GM18507 (cell line): ENCODE data around the gene NOS1AP.
"Not testable (repeated sequence)": the region's sequence is repeated elsewhere in the genome, so short reads cannot be mapped to it uniquely, and the experiment has no call there.

Source experiments
- DNase-seq: peaks from one replicate; pipeline ENCODE4 v3.0.0; 2011; ENCODE audit warnings: low read depth; ENCODE audit not compliant: insufficient read length; ENCODE audit errors: extremely low spot score
- FAIRE-seq: peaks from 2 replicates; lab custom pipeline; 2011; peaks lifted over from hg19 to GRCh38; lab: Jason Lieb, UNC

NOS1AP gene

DNA sequence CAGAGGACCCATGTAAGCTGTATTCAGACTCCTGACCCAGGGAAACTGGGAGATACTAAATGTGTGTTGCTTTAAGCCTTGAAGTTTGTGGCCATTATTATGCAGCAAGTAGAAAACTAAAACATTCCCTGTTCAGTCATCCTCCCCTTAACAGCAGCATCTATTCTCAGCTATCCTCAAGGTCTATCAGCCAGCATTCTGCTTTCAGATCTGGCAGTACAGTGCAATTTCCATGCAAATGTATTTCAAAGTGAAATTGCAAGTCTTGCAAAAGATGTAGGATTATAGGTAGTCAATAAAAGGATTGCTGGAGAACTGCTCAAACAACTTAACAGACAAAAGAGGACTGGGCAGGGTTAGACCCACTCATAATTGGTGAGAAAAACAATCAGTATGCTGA, 111.3 kb downstream of the NOS1AP start:
- FAIRE-seq (no peak), DNase-seq (no peak)

DNA sequence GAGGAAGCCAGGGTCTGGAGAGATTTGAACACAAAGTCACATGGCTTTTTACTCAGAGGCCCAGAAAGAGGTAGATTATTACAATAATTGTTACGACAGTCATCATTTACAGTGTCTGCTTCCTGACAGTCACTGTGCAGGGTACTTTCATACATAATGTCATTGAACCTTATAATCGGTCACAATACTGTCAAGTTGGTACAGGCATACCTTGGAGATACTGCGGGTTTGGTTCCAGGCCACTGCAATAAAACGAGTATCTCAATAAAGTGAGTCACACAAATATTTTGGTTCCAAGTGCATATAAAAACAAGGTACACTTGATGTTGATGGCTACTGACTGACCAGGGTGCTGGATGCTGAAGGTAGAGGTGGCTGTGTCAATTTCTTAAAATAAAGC, 112.6 kb downstream of the NOS1AP start:
- FAIRE-seq (no peak), DNase-seq (no peak)

DNA sequence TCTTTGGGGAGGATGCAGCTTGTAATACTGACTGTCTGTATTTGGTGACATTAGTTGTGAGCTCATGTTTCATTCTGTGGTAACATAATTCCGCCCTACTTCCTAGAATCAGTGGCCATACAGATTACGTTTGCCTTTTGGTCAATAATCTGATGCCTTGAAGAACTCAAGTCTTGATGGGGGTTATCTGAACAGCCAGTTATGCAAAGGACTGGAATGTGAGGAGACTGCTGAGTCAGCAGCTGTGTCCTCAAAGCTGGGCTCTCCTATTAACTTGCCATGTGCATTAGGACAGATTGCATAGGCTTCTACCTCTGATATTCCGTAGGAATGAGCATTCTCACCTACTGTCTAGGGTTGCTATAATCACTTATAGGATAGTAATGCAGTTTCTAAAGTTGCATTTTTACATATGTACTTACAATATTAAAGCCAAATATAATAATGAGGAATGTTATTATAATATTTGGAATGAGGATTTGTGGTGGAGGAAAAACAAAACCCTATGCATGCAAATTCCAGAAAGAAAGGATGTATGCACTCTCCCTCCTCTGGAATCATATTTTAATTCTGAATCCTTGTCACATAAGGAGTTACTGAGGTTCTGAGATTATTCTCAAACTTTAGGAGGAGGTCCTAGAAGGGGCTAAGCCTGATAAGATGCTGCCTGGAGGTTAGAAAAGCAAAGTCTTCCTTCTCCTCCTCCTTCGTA, 116.0 kb downstream of the NOS1AP start:
- no peak for FAIRE-seq
- DNase-seq = no peak

DNA sequence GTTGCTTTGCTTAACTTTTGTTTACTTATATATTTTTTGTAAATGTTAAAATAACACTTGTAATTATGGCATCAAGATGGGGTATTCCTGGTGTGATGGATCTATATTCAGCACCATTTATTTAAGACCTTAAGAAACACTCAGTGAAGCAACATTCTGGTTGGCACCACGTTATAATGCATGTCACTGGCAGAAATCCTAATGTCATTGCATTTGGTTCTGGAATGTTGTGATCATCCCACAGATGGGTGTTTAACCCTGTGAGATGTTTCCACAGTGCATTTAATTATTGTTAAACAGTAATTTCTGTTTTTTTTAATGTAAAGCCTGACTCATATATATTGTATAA, 116.5 kb downstream of the NOS1AP start:
- no peak for FAIRE-seq
- DNase-seq = no peak

DNA sequence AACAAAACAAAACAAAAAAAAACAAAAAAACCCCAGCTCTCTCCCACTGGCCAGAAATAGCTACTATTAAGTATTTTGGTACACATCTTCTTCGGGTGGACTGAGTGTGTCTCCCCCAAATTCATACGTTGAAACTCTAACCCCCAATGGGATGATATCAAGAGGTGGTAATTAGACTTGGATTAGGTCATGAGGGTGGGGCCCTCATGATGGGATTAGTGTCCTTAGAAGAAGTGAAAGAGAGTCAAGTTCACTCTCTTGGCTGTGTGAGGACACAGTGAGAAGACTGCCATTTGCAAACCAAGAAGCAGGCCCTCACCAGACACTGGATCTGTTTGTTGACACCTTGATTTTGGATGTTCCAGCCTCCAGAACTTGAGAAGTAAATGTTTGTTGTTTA, 116.9 kb downstream of the NOS1AP start:
- DNase-seq (no peak), FAIRE-seq (no peak)

DNA sequence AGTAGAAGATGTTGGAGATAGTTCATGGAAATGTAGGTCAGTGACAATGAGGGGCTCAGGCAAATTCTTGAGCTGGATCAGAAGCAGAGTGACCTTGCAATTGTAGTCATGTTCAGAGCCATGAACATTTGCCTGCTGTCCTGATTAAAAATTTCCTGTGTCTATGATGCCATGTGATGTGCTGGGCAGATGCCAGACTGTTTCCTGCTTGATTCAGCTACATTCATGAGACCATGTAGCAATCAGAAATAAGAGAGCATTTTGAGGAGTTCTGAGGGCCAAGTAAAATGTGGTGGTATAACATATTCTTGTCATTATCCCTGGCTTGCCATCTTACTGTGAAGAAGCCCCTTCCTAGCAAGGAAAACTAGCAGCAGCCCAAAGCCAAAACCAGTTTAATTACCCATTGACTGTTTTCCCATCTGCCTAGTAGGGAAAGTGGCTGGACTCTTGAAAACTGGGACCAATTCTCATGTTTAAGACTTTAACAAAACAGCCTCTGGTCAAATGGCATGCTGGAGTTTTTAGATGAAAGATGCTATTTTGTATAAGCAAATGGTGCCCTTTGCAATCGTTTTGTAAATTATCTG, 118.3 kb downstream of the NOS1AP start:
- FAIRE-seq = no peak
- no peak for DNase-seq

DNA sequence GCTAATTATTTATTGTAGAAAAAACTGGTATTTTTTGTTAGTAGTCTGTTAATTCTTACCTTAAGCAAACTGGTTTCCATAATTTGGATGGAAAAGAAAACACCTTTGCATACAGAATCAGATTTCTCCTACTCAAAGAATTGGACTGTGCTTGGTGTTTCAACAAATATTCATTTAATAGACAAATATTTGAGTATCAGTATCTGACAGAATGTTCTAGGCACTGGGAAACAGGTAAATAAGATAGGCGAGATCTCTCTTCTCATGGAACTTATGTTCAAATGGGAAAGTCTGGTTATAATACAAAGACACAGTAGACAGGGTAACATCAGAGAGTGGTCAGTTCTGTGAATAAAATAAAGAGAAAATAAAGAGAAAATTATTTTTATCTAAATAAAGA, 119.9 kb downstream of the NOS1AP start:
- FAIRE-seq = no peak
- no peak for DNase-seq

DNA sequence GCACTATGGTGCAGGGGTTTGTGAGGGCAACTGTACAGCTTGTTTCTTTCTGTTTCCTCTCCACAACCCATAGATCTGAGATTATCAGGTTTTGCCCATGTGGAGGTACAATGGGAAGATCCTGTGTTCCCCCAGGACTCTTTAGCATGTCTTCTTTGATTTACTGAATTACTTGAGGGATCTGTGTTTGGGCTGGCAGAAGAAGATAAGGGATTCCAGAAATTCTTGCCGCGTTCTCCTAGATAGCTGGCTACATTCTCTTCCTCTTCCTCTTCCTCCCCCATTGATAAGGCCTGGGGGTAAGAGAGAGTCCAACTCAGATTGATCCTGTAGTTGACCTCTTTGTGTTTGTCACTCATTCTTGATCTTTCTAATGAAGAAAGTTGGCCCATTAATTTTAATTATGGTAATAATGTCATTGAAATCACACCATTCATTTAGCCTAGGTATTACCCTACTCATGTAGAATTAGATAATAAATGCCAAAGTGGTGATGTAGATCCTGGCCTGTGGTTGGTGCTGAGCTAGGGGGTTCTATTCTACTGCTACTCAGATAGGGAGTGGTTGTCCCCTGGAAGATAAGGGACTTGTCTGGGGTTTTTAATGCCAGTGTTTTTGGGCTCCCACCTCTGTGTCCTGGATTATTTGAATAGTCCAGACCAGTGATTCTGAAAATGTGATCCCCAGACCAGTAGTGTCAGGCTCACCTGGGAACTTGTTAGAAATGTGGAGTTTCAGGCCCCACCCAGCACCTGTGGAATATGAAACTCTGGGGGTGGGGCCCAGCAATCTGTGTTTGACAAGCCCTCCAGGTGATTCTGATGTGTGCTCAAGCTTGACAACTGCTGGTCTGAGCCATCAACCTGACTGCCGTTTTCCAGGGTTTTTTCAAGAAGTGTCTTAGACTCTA, 122.2 kb downstream of the NOS1AP start:
- DNase-seq (no peak), FAIRE-seq (no peak)

DNA sequence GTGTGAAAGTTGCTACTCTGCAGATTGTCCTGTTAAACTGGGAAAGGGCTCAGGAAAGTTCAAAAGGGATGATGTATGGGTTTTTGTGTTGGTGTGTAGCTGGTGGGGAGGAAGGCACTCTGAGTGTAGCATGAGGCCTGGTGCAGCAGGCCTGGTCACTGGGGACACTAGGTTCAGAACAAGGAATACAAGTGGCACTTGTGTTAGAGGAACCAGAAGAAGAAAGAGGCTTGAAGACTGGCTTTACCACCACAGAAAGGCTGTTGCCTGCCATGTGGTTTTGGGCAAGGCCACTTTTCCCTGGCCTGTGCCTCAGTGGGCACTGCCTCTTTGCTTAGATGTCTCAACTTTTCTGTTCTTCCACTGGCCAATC, 122.8 kb downstream of the NOS1AP start:
- DNase-seq (no peak), FAIRE-seq (no peak)

DNA sequence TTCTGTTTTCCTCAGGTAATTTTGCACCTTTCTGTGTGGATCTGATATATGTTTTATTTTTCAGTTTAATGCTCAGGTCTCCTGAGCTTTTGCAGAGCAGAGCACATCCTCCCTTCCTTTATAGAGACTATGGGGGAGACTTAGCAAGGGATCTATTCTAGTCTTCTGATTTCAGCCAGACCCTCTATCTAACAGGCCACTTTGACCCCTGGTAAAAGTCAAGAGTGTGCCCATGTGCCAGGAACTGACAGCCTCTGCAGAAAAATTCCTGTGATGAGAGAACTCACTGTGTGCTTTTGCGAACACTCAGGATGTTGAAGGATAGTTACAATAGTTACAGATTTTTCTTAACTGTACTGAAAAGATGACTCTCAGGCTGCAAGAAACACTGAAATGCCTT, 123.3 kb downstream of the NOS1AP start:
- FAIRE-seq (no peak), DNase-seq (no peak)

DNA sequence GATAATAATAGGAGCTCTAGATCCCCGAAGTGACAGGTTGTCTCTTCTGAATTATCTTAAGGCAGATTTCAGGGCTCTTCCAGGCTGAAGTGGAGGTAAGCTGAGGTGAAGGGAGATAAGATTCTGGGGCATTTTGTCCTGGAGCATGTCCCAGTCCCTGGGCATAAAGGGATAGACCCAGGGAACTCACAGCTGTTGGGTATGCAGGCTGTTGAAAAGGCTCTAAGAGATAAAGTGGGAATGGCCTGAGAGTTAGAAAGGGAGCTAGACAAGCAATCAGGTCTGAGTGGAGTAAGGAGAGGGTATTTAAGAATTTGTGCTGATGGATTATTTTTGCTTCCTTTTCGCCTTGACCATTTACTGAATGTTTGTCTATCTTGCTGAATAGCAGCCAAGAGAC, 123.7 kb downstream of the NOS1AP start:
- FAIRE-seq (no peak), DNase-seq (no peak)

DNA sequence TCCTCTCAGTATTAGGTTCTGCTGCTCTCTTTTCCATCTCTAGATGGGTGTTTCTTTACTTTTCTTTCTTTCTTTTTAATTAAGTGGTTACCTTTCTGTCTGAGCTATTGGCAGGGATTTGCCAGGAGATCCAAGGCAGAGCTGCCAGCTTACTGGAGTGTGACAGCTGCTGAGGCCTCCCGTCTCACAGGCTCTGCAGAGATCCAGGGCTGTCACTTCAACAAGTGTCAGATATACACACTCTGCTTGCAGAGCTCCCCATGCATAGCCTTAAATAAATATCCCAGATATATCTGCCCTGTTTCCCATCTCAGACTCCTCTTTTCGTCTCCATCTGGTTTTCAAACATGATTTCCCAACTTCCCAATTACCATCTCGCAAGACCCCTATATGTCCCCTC, 124.3 kb downstream of the NOS1AP start:
- DNase-seq (no peak), FAIRE-seq (no peak)

DNA sequence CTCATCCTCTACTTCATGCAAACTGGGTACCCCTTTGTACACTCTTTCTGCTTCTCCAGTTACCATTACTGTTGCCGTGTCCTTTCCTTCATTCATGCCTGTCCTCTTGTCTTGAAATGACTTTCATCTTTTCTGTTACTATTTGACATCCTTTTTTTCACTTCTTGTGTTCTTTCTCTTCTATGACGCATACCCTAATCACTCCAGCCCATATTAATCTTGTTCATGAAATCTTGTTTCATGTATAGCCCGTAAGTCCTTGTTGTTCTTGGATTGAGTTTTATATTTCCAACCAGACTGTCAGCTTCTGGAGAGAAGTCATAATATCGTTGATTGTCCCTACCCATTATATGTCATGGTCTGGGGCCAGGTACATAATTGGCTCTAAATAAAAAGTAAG, 126.1 kb downstream of the NOS1AP start:
- FAIRE-seq = no peak
- no peak for DNase-seq

DNA sequence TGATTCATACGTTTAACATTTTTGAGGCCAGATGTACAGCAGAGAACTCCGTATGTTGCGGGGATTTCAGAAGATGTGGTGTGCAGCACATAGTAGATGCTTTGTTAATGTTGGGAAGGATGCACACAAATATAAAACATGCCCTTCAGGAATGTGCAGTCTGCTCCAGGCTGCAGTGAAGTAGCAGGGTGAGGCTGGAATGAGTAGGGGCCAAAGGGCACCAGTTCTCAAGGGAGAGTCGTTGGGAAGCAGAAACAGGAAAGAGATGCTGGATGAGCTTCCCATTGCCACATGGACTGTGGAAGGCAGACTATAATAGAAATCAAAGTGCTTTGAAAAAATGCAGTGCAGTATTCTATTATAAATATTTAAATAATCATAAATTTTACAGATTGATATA, 126.9 kb downstream of the NOS1AP start:
- no peak for DNase-seq
- FAIRE-seq = no peak

DNA sequence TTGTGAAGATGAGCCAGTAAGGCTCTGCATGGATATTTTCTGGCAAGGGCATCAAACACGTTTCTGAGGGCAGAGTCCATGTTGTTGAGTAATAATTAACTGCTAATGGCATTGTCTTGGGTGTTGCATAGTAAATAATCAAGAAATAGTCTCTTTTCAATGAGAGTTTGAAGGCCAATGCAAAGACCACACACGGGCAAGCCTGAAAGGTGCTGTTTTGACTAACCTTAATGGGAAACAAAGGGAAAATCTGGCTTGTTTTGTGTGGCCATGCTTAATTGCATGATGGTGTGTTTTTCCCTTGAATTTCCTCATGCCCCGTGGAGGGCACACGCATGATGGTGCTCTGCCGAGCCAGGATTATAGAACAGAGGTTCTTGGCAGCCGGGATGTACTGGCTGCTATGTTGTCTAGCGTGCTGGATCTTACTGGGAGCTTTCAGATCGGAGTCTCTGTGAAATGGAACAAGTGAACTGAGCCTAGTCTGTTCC, 127.6 kb downstream of the NOS1AP start:
- DNase-seq = no peak
- FAIRE-seq = no peak

DNA sequence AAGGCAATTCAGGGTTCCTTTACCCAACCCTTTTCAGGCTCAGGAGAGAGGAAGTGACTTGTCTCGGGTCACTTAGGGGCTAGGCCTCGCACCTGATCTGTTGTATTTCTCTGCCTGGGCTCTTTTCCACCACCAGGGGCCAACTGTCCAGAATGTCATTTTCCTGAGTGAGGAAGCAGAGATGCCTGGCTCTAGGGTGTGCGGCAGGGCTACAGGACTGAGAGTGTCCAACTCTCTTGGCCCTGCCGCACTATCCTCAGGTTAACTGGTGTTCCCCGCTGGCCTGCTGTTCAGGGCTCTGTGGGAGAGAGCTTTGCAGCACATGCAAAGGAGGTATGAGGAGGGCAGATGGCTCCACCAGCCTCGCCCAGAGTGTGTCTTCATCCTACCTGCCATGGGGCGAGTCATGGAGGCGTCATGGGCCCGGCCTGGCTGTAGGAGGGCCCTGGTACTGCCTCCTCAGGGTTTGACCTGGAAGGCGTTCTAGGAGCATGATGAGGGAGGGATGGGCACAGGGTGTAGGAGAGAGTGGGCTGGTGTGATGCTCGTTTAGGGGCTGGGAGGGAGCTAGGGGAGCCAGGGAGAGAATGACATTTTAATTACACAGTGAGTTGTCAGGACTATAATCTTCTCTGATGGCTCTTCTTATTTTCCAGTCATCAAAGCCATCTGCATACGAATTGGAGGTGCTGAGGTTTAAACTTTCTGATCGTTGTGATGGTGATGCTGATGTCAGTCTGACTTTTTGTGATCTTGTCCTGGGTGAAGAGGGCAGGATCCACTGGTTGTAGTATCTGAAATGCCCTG, 128.3 kb downstream of the NOS1AP start:
- FAIRE-seq = no peak

DNA sequence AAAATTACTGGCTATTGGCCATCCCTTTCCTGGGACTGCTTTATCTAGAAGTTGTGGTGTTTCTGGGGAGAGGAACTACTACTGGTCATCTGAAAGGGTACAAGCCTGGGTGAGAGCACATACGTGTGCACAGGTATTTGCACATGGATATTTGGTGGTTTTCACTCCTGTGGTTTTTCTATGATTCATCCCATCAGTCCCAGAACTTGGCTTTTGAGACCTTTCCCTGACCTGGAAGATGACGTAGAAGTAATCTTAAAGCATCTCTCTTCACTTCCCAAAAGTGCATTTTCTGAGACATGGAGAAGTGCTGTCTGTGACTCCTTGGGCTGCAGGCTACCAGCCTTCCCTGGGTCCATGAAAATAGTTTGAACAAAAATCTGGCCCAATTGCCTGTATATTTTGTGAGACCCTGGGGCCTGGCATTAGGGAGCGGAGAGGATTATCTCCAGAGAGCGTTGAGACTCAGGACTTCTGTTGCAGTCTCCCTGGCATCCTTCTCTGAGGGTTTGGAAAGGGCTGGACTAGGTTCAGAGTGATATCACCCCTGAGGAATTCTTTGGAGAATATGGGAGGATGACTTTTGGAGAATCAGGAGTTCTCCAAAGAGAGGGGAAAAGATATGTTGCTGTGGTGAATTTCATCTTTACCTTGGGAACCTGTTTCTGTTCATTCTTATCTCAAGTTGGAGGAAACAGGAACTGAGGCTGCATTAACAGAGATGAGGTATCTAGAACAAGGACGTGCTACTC, 130.8 kb downstream of the NOS1AP start:
- DNase-seq = no peak

More for the DNA sequence above, 128.3 kb downstream of the NOS1AP start:
- DNase-seq = no peak

DNA sequence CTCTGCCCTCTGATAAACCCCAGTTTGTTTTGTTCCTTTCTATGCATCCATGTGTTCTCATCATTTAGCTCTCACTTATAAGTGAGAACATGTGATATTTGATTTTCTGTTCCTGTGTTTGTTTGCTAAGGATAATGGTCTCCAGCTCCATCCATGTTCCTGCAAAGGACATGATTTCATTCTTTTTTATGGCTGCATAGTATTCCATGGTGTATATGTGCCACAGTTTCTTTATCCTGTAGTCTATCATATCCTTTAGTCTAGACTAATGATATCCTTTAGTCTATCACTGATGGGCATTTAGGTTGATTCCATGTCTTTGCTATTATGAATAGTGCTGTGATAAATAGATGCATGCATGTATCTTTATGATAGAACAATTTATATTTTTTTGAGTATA, 131.6 kb downstream of the NOS1AP start:
- not testable (repeated sequence) for FAIRE-seq, DNase-seq

More for the DNA sequence above, 130.8 kb downstream of the NOS1AP start:
- no peak for FAIRE-seq
